H1 (cell line): ENCODE results near the gene CERT1. TPM values are rescaled to one million over a fixed set of nuclear protein-coding genes. Genes with fewer than 3 reads are reported as not detected.

ENCODE experiments used
- CTCF ChIA-PET: fragments of 300-600 bp; sonication (Branson Sonifier 250); formaldehyde crosslinking; loops from one replicate; lab custom pipeline; 2021; ENCODE audit not compliant: partially characterized antibody; lab: Charles Lee
- POLR2A ChIA-PET: fragments of 300-600 bp; sonication (Branson Sonifier 250); formaldehyde crosslinking; loops from one replicate; lab custom pipeline; 2021; ENCODE audit warnings: inconsistent platforms; ENCODE audit not compliant: partially characterized antibody; lab: Charles Lee
- DNase-seq, 2 experiments: peaks; one replicate each; pipeline versions ENCODE4 v3.0.0 to v3.0.0-alpha.2; 2010 to 2022; ENCODE audit warnings: low spot score in 2 of 2, low read depth in 1 of 2, mixed read lengths in 1 of 2
- FAIRE-seq: peaks from 2 replicates; lab custom pipeline; 2011; peaks lifted over from hg19 to GRCh38; lab: Jason Lieb, UNC
- H2AFZ ChIP-seq: 2 replicates; pipeline ENCODE4 v1.8.1; 2012; ENCODE audit warnings: low read length, inconsistent platforms
- H2AK5ac ChIP-seq: 2 replicates; pipeline ENCODE4 v1.6.1; 2013; ENCODE audit warnings: low read depth, low read length
- H2BK120ac ChIP-seq: replicated peaks from 2 replicates; pipeline ENCODE3; 2013; ENCODE audit warnings: low read depth, low read length, inconsistent platforms
- H2BK12ac ChIP-seq: 2 replicates; pipeline ENCODE4 v1.6.1; 2013; ENCODE audit warnings: low read depth, low read length
- H2BK15ac ChIP-seq: 2 replicates; pipeline ENCODE4 v1.6.1; 2013; ENCODE audit warnings: low read length
- H2BK20ac ChIP-seq: 2 replicates; pipeline ENCODE4 v1.6.1; 2013; ENCODE audit warnings: low read length
- H2BK5ac ChIP-seq: 2 replicates; pipeline ENCODE4 v1.6.1; 2013; ENCODE audit warnings: low read depth, low read length
- H3K14ac ChIP-seq: 2 replicates; pipeline ENCODE4 v1.6.1; 2013; ENCODE audit warnings: inconsistent platforms; ENCODE audit not compliant: insufficient read length
- H3K18ac ChIP-seq: 2 replicates; pipeline ENCODE4 v1.6.1; 2013; ENCODE audit warnings: low read length; ENCODE audit errors: extremely low read depth
- H3K23ac ChIP-seq: 2 replicates; pipeline ENCODE4 v1.6.1; 2013; ENCODE audit warnings: inconsistent platforms; ENCODE audit not compliant: insufficient read length
- H3K23me2 ChIP-seq: 2 replicates; pipeline ENCODE4 v1.6.1; 2013; ENCODE audit warnings: low read depth, low read length
- H3K27ac ChIP-seq: 2 replicates; pipeline ENCODE4 v1.6.1; 2011; ENCODE audit warnings: low read depth, low read length, inconsistent platforms
- H3K27me3 ChIP-seq, 4 experiments: replicated peaks in 1 of 4; 1 replicate in 1 of 4; 2 replicates in 3 of 4; pipeline versions ENCODE4 v1.6.1 to v1.8.1; 2011 to 2013; ENCODE audit warnings: low read length in 3 of 4, mild to moderate bottlenecking in 3 of 4, inconsistent platforms in 2 of 4, mixed read lengths in 2 of 4, moderate library complexity in 1 of 4; ENCODE audit not compliant: control insufficient read depth in 3 of 4, insufficient read depth in 3 of 4; ENCODE audit errors: extremely low read depth in 1 of 4
- H3K36me3 ChIP-seq, 4 experiments: 2 replicates each; pipeline versions ENCODE4 v1.6.1 to v1.8.1; 2011 to 2013; ENCODE audit warnings: mild to moderate bottlenecking in 4 of 4, low read length in 3 of 4, moderate library complexity in 2 of 4, control low read depth in 1 of 4, inconsistent platforms in 1 of 4; ENCODE audit not compliant: insufficient read depth in 4 of 4, control insufficient read depth in 2 of 4
- H3K4ac ChIP-seq: replicated peaks from 2 replicates; pipeline ENCODE3; 2013; ENCODE audit warnings: low read length, low read depth, mixed read lengths, inconsistent platforms; ENCODE audit not compliant: insufficient read length
- H3K4me1 ChIP-seq, 4 experiments: replicated peaks in 1 of 4; 1 replicate in 1 of 4; 2 replicates in 3 of 4; pipeline versions ENCODE4 v1.6.1 to v1.8.1; 2011 to 2013; ENCODE audit warnings: low read length in 3 of 4, inconsistent platforms in 2 of 4, mixed read lengths in 1 of 4; ENCODE audit not compliant: insufficient read depth in 4 of 4, control insufficient read depth in 3 of 4
- H3K4me2 ChIP-seq, 2 experiments: 2 replicates each; pipeline versions ENCODE4 v1.6.1 to v1.8.1; 2011 to 2013; ENCODE audit warnings: low read depth in 2 of 2, low read length in 2 of 2, control low read depth in 1 of 2, inconsistent platforms in 1 of 2, mild to moderate bottlenecking in 1 of 2; ENCODE audit not compliant: insufficient read depth in 1 of 2
- H3K4me3 ChIP-seq, 4 experiments: fragments of 200-600, 300-600 bp in 1 of 4; sonication (generic), shearing (Covaris generic), sonication (Bioruptor Twin) in 1 of 4; 2 replicates each; pipeline versions ENCODE4 v1.5.1 to v1.8.1; 2011 to 2016; ENCODE audit warnings: low read length in 4 of 4, low read depth in 3 of 4, control low read depth in 2 of 4, inconsistent platforms in 2 of 4, mild to moderate bottlenecking in 2 of 4, mixed read lengths in 1 of 4, moderate library complexity in 1 of 4; ENCODE audit not compliant: insufficient read depth in 2 of 4; ENCODE audit errors: extremely low read depth in 1 of 4
- H3K56ac ChIP-seq: replicated peaks from 2 replicates; pipeline ENCODE3; 2013; ENCODE audit warnings: low read depth, mild to moderate bottlenecking, mixed read lengths, low read length, inconsistent platforms; ENCODE audit not compliant: insufficient read length
- H3K79me1 ChIP-seq: 2 replicates; pipeline ENCODE4 v1.6.1; 2013; ENCODE audit warnings: low read depth, low read length, control low read depth
- H3K79me2 ChIP-seq, 2 experiments: 2 replicates each; pipeline versions ENCODE4 v1.6.1 to v1.8.1; 2012 to 2013; ENCODE audit warnings: low read length in 2 of 2, mild to moderate bottlenecking in 2 of 2, inconsistent platforms in 1 of 2; ENCODE audit not compliant: insufficient read depth in 2 of 2, control insufficient read depth in 1 of 2
- H3K9ac ChIP-seq, 4 experiments: replicated peaks in 1 of 4; 1 replicate in 1 of 4; 2 replicates in 3 of 4; pipeline versions ENCODE4 v1.6.1 to v1.8.1; 2011 to 2013; ENCODE audit warnings: low read depth in 3 of 4, low read length in 3 of 4, control low read depth in 2 of 4, mild to moderate bottlenecking in 2 of 4, moderate library complexity in 2 of 4, inconsistent platforms in 1 of 4; ENCODE audit errors: extremely low read depth in 1 of 4
- H3K9me3 ChIP-seq, 2 experiments: 2 replicates each; pipeline versions ENCODE4 v1.6.1 to v1.8.1; 2012 to 2013; ENCODE audit warnings: mild to moderate bottlenecking in 2 of 2, moderate library complexity in 2 of 2, control low read depth in 1 of 2, inconsistent platforms in 1 of 2, low read depth in 1 of 2, low read length in 1 of 2, mixed read lengths in 1 of 2; ENCODE audit not compliant: insufficient read depth in 2 of 2
- H4K20me1 ChIP-seq, 2 experiments: replicated peaks in 1 of 2; 2 replicates each; pipeline versions ENCODE3 to v1.8.1; 2011 to 2013; ENCODE audit warnings: inconsistent platforms in 2 of 2, low read length in 2 of 2, mild to moderate bottlenecking in 1 of 2; ENCODE audit not compliant: insufficient read depth in 2 of 2, control insufficient read depth in 1 of 2
- H4K5ac ChIP-seq: 2 replicates; pipeline ENCODE4 v1.6.1; 2013; ENCODE audit warnings: low read length, low read depth, mixed read lengths, inconsistent platforms; ENCODE audit not compliant: insufficient read length
- H4K8ac ChIP-seq: 2 replicates; pipeline ENCODE4 v1.8.0; 2013; ENCODE audit warnings: mild to moderate bottlenecking, moderate library complexity, low read length, inconsistent platforms; ENCODE audit not compliant: insufficient read depth; ENCODE audit errors: extremely low read depth
- H4K91ac ChIP-seq: replicated peaks from 2 replicates; pipeline ENCODE3; 2013; ENCODE audit warnings: low read length, mixed read lengths, inconsistent platforms; ENCODE audit not compliant: insufficient read length
- BRCA1 ChIP-seq: IDR thresholded peaks from 2 replicates; pipeline ENCODE4 v1.6.1; 2012; ENCODE audit warnings: low read depth, low read length, improper control_type of control experiment
- CEBPB ChIP-seq: IDR thresholded peaks from 2 replicates; pipeline ENCODE4 v1.6.1; 2012; ENCODE audit warnings: low read depth, low read length
- CHD1 ChIP-seq: IDR thresholded peaks from 2 replicates; pipeline ENCODE4 v1.6.1; 2012; ENCODE audit warnings: low read depth, low read length, improper control_type of control experiment
- FOSL1 ChIP-seq: IDR thresholded peaks from 2 replicates; pipeline ENCODE4 v1.6.1; 2011; ENCODE audit warnings: mild to moderate bottlenecking, low read depth, low read length, moderate library complexity; ENCODE audit not compliant: insufficient read depth
- GABPA ChIP-seq: IDR thresholded peaks from 2 replicates; pipeline ENCODE4 v1.6.1; 2011; ENCODE audit warnings: mild to moderate bottlenecking, low read length, moderate library complexity, borderline replicate concordance; ENCODE audit not compliant: insufficient read depth
- HDAC2 ChIP-seq, 2 experiments: fragments of 300-600 bp in 1 of 2; sonication (generic) in 1 of 2; IDR thresholded peaks; 2 replicates each; pipeline ENCODE4 v1.6.1; 2011 to 2012; ENCODE audit warnings: low read depth in 2 of 2, low read length in 2 of 2, mild to moderate bottlenecking in 2 of 2, moderate library complexity in 2 of 2, borderline replicate concordance in 1 of 2, inconsistent platforms in 1 of 2
- KDM1A ChIP-seq: fragments of 200-600, 300-600 bp; sonication (generic); IDR thresholded peaks from 2 replicates; pipeline ENCODE4 v1.7.1; 2016; ENCODE audit warnings: mild to moderate bottlenecking, low read length, borderline replicate concordance
- POU5F1 ChIP-seq: IDR thresholded peaks from 2 replicates; pipeline ENCODE4 v1.6.1; 2011; ENCODE audit warnings: low read depth, mild to moderate bottlenecking, low read length, moderate library complexity
- SRF ChIP-seq: IDR thresholded peaks from 2 replicates; pipeline ENCODE4 v1.6.1; 2011; ENCODE audit warnings: mild to moderate bottlenecking, low read depth, low read length, moderate library complexity
- WGBS, 2 experiments: shearing (Covaris generic) in 1 of 2; methylation state at CpG; one replicate each; pipeline versions ENCODE4 v1.1.6 to v1.1.7; 2013 to 2015; ENCODE audit warnings: low lambda C conversion rate in 2 of 2, mixed read lengths in 2 of 2, inconsistent platforms in 1 of 2, low coverage in 1 of 2, missing lambda C conversion rate in 1 of 2; ENCODE audit not compliant: insufficient replicate concordance in 2 of 2, insufficient coverage in 1 of 2, insufficient read length in 1 of 2; ENCODE audit errors: extremely low coverage in 1 of 2, missing lambda C conversion rate in 1 of 2; 5-methylcytosine and 5-hydroxymethylcytosine counted together
- polyA plus RNA-seq, 7 experiments: library from polyadenylated mRNA; depleted of rRNA in 3 of 7; stranded (reverse) in 5 of 7; unstranded in 2 of 7; fragments of >200 nt in 5 of 7; fragments of 200-250 nt in 2 of 7; gene quantifications; 1 replicate in 5 of 7; 2 replicates in 1 of 7; 4 replicates in 1 of 7; pipeline versions ENCODE4 v1.2.1 to v1.2.3, GENCODE V29; 2011 to 2013; ENCODE audit warnings: missing spikeins in 2 of 7, mixed read lengths in 2 of 7
- total RNA-seq: library from RNA; stranded (reverse); fragmentation: NEBNext Ultra II Directional; extraction: Animal tissue kit (Norgen Biotek cat#: 25700); gene quantifications from 2 replicates; pipeline ENCODE4 v1.2.1, GENCODE V29; 2021

The CERT1 gene
- total and polyA plus RNA-seq, 2 of the 8 experiments (the other 6 are each of a cell fraction or from before 2014, with no cell fraction given), result 7.8 to 55.3 TPM

- Histone ChIP-seq H2BK12ac (no peak overlapping the region), H3K4me2 (no peak overlapping the region), H3K4me1 (peaks cover 0 to 3% (median 2%) of the 10 kb centered on the region in 4 experiments; a peak in 4 of 7 replicates), H2BK120ac (no peak overlapping the region), H3K79me1 (no peaks in the 10 kb centered on the region), H3K18ac (no peak overlapping the region), H3K9ac (no peak overlapping the region), H2BK20ac (no peak overlapping the region), H3K79me2 (peaks cover 40 to 86% of the 10 kb centered on the region in 2 experiments), H2AK5ac (no peak overlapping the region), H4K20me1 (peaks cover 17 to 24% of the 10 kb centered on the region in 2 experiments), H3K9me3 (no peaks in the 10 kb centered on the region), H2AFZ (no peak overlapping the region), H4K91ac (no peak overlapping the region), H4K8ac (no peak overlapping the region), H3K56ac (no peak overlapping the region), H3K4ac (no peak overlapping the region), H3K14ac (no peak overlapping the region), H3K4me3 (no peak overlapping the region), H3K27ac (no peak overlapping the region), H3K23me2 (no peaks in the 10 kb centered on the region; the same call in 1 of the 2 replicates), H2BK5ac (no peak overlapping the region), H3K27me3 (no peaks in the 10 kb centered on the region), H4K5ac (no peak overlapping the region), H3K23ac (no peak overlapping the region), H2BK15ac (no peak overlapping the region), H3K36me3 (peaks cover 21 to 70% (median 35%) of the 10 kb centered on the region in 4 experiments)
- 93% methylated on average over 4 of the region's 4 CpGs; no CpG with 5 or more reads in 1 of the 2 experiments for WGBS, 2 experiments
- POLR2A ChIA-PET, result no interaction called here
- FAIRE-seq (no peak), DNase-seq (no peak)
- TF ChIP-seq FOSL1 (no peak), GABPA (no peak), KDM1A (no peak), CEBPB (no peak), SRF (no peak), HDAC2 (IDR thresholded peaks at IDR 0.05; ENCODE audit: borderline replicate concordance in 1 of 2, low read depth in 2 of 2, low read length in 2 of 2) (no peak), BRCA1 (no peak), CHD1 (no peak), POU5F1 (no peak)
- CTCF ChIA-PET, result interaction anchor here (1.8 kb wide), 1 partner anchor 10 kb away, joined by 4 read pairs; no protein-coding TSS in a partner anchor
These were observed 168.6 kb downstream of the CERT1 start for GRCh38 chr5:75342836-75343235.
